IMR-90 (cell line): ENCODE results near the gene NOL9. TPM values are rescaled to one million over a fixed set of nuclear protein-coding genes. Genes with fewer than 3 reads are reported as not detected.

Experiments used
- ATAC-seq: fragments of 200-7000 bp; cut with Tn5 transposase; 2 replicates; pipeline ENCODE4 v1.9.1; 2020; ENCODE audit warnings: low read depth, mild to moderate bottlenecking, moderate library complexity
- BruUV-seq: library from RNA; stranded (reverse); fragments of 400-500 nt; replicated peaks from 2 replicates; lab custom pipeline; 2021; lab: Mats Ljungman, UMichigan
- CTCF ChIA-PET: fragments of 300-600 bp; formaldehyde crosslinking; extraction: SDS; loops from one replicate; lab custom pipeline; 2021; ENCODE audit warnings: antibody characterized with exemption; lab: Yijun Ruan, JAX
- POLR2A ChIA-PET: fragments of 300-600 bp; sonication (Branson Sonifier 250); formaldehyde crosslinking; loops from one replicate; lab custom pipeline; 2022; ENCODE audit warnings: antibody characterized with exemption; ENCODE audit not compliant: unreplicated experiment; lab: Charles Lee
- DNase-seq: peaks from one replicate; pipeline ENCODE4 v3.0.0; 2013
- H2AFZ ChIP-seq: replicated peaks from 2 replicates; pipeline ENCODE3; 2013; ENCODE audit warnings: low read length, mild to moderate bottlenecking; ENCODE audit not compliant: poor library complexity
- H2AK5ac ChIP-seq: 2 replicates; pipeline ENCODE4 v1.6.1; 2013; ENCODE audit warnings: low read depth, low read length, inconsistent platforms
- H2AK9ac ChIP-seq: replicated peaks from 2 replicates; pipeline ENCODE3; 2013; ENCODE audit warnings: mild to moderate bottlenecking, low read depth, low read length, moderate library complexity; ENCODE audit not compliant: poor library complexity
- H2BK120ac ChIP-seq: 2 replicates; pipeline ENCODE4 v1.6.1; 2013; ENCODE audit warnings: low read depth, low read length, inconsistent platforms
- H2BK15ac ChIP-seq: 3 replicates; pipeline ENCODE4 v1.6.1; 2013; ENCODE audit warnings: low read depth, low read length, inconsistent platforms
- H2BK20ac ChIP-seq: 2 replicates; pipeline ENCODE4 v1.6.1; 2013; ENCODE audit warnings: low read depth, mild to moderate bottlenecking, inconsistent platforms, low read length, moderate library complexity
- H2BK5ac ChIP-seq: 2 replicates; pipeline ENCODE4 v1.6.1; 2013; ENCODE audit warnings: mild to moderate bottlenecking, low read depth, low read length, inconsistent platforms; ENCODE audit not compliant: poor library complexity, severe bottlenecking
- H3K14ac ChIP-seq: replicated peaks from 2 replicates; pipeline ENCODE4 v1.6.1; 2013; ENCODE audit warnings: low read depth, low read length, inconsistent platforms
- H3K18ac ChIP-seq: 2 replicates; pipeline ENCODE4 v1.6.1; 2013; ENCODE audit warnings: low read depth, low read length, control low read depth
- H3K23ac ChIP-seq: 2 replicates; pipeline ENCODE4 v1.6.1; 2013; ENCODE audit warnings: low read depth, low read length, inconsistent platforms
- H3K27ac ChIP-seq: 2 replicates; pipeline ENCODE4 v1.5.1; 2013; ENCODE audit warnings: mild to moderate bottlenecking, control low read depth, low read length; ENCODE audit not compliant: insufficient read depth
- H3K27me3 ChIP-seq: 2 replicates; pipeline ENCODE4 v1.6.1; 2013; ENCODE audit warnings: low read length; ENCODE audit not compliant: control insufficient read depth, insufficient read depth
- H3K36me3 ChIP-seq: 2 replicates; pipeline ENCODE4 v1.6.1; 2013; ENCODE audit warnings: low read length, mixed read lengths; ENCODE audit not compliant: control insufficient read depth, insufficient read depth
- H3K4ac ChIP-seq: 2 replicates; pipeline ENCODE4 v1.6.1; 2013; ENCODE audit warnings: low read depth, low read length, inconsistent platforms
- H3K4me1 ChIP-seq: 2 replicates; pipeline ENCODE4 v1.6.1; 2013; ENCODE audit warnings: low read length, mixed read lengths; ENCODE audit not compliant: control insufficient read depth, insufficient read depth
- H3K4me2 ChIP-seq: 2 replicates; pipeline ENCODE4 v1.6.1; 2013; ENCODE audit warnings: low read depth, mild to moderate bottlenecking, control low read depth, low read length, moderate library complexity
- H3K4me3 ChIP-seq: 2 replicates; pipeline ENCODE4 v1.5.1; 2013; ENCODE audit warnings: low read depth, mild to moderate bottlenecking, control low read depth, low read length, moderate library complexity; ENCODE audit not compliant: insufficient read depth
- H3K56ac ChIP-seq: 2 replicates; pipeline ENCODE4 v1.6.1; 2013; ENCODE audit warnings: low read length, inconsistent platforms; ENCODE audit not compliant: insufficient read depth; ENCODE audit errors: extremely low read depth
- H3K79me1 ChIP-seq, 2 experiments: 2 replicates each; pipeline ENCODE4 v1.6.1; 2013; ENCODE audit warnings: low read length in 2 of 2, inconsistent platforms in 1 of 2, low read depth in 1 of 2
- H3K9ac ChIP-seq: 2 replicates; pipeline ENCODE4 v1.6.1; 2013; ENCODE audit warnings: low read depth, low read length, control low read depth
- H3K9me1 ChIP-seq: 2 replicates; pipeline ENCODE4 v1.6.1; 2013; ENCODE audit warnings: low read length, inconsistent platforms; ENCODE audit not compliant: insufficient read depth
- H3K9me3 ChIP-seq: 2 replicates; pipeline ENCODE4 v1.6.1; 2013; ENCODE audit warnings: low read length; ENCODE audit not compliant: control insufficient read depth, insufficient read depth
- H4K20me1 ChIP-seq: 2 replicates; pipeline ENCODE4 v1.6.1; 2013; ENCODE audit warnings: low read length, inconsistent platforms; ENCODE audit not compliant: insufficient read depth
- H4K5ac ChIP-seq: 2 replicates; pipeline ENCODE4 v1.6.1; 2013; ENCODE audit warnings: mild to moderate bottlenecking, low read depth, low read length, control low read depth
- H4K8ac ChIP-seq, 2 experiments: 2 replicates each; pipeline ENCODE4 v1.6.1; 2013; ENCODE audit warnings: low read depth in 2 of 2, low read length in 2 of 2, control low read depth in 1 of 2, inconsistent platforms in 1 of 2
- H4K91ac ChIP-seq: 2 replicates; pipeline ENCODE4 v1.6.1; 2013; ENCODE audit warnings: low read depth, low read length, inconsistent platforms; ENCODE audit not compliant: insufficient read depth
- BHLHE40 ChIP-seq: fragments of 150-350 bp; IDR thresholded peaks from 2 replicates; pipeline ENCODE4 v1.6.1; 2016; ENCODE audit warnings: mild to moderate bottlenecking, low read depth, low read length
- CEBPB ChIP-seq: IDR thresholded peaks from 2 replicates; pipeline ENCODE4 v1.6.1; 2012; ENCODE audit warnings: low read depth, low read length, improper control_type of control experiment
- FOS ChIP-seq: fragments of 150-350 bp; IDR thresholded peaks from 2 replicates; pipeline ENCODE4 v1.6.1; 2016; ENCODE audit warnings: low read depth, low read length
- MAZ ChIP-seq: IDR thresholded peaks from 2 replicates; pipeline ENCODE4 v1.6.1; 2012; ENCODE audit warnings: low read depth, mild to moderate bottlenecking, low read length, improper control_type of control experiment, moderate library complexity, borderline replicate concordance
- MXI1 ChIP-seq: IDR thresholded peaks from 2 replicates; pipeline ENCODE4 v1.6.1; 2012; ENCODE audit warnings: low read depth, mild to moderate bottlenecking, low read length, moderate library complexity, borderline replicate concordance
- RAD21 ChIP-seq: IDR thresholded peaks from 2 replicates; pipeline ENCODE4 v1.6.1; 2012; ENCODE audit warnings: low read length, improper control_type of control experiment
- RFX5 ChIP-seq: IDR thresholded peaks from 2 replicates; pipeline ENCODE4 v1.8.0; 2012; ENCODE audit warnings: low read depth, mild to moderate bottlenecking, low read length, moderate library complexity
- SMC3 ChIP-seq: fragments of 150-350 bp; IDR thresholded peaks from 2 replicates; pipeline ENCODE4 v1.6.1; 2016; ENCODE audit warnings: low read depth, mild to moderate bottlenecking, antibody characterized with exemption, low read length, moderate library complexity
- WGBS, 2 experiments: methylation state at CpG; one replicate each; pipeline versions ENCODE4 v1.1.5 to v1.1.7; 2013; ENCODE audit warnings: missing lambda C conversion rate in 2 of 2; ENCODE audit not compliant: insufficient read length in 1 of 2; ENCODE audit errors: extremely low coverage in 2 of 2; 5-methylcytosine and 5-hydroxymethylcytosine counted together
- dilution Hi-C: fragments of 300-500 bp; cut with HindIII; formaldehyde crosslinking; loops from one replicate; pipeline ENCODE4 v1.14.3; 2018; ENCODE audit warnings: low sequenced_read_pairs; ENCODE audit not compliant: unreplicated experiment
- in situ Hi-C: fragments of 300-500 bp; cut with MboI; formaldehyde crosslinking; loops from 3 replicates; pipeline ENCODE4 v1.14.3; 2019; ENCODE audit warnings: low sequenced_read_pairs, inconsistent platforms, mixed read lengths
- intact Hi-C: fragments of 100-400 bp; cut with micrococcal nuclease; formaldehyde crosslinking; loops from 2 replicates; pipeline ENCODE4 v1.10.0; 2022
- polyA plus RNA-seq, 3 experiments: library from polyadenylated mRNA; depleted of rRNA; stranded (reverse); fragments of >200 nt; gene quantifications; 2 replicates each; pipeline ENCODE4 v1.2.3, GENCODE V29; 2012; ENCODE audit warnings: low replicate concordance in 1 of 3
- total RNA-seq: library from RNA; depleted of rRNA; stranded (reverse); fragments of >200 nt; gene quantifications from 2 replicates; pipeline ENCODE4 v1.2.3, GENCODE V29; 2012
- TF ChIP-seq, protein P1 (sequence below): fragments of 150-350 bp; IDR thresholded peaks from 2 replicates; pipeline ENCODE4 v1.6.1; 2016; ENCODE audit warnings: low read depth, mild to moderate bottlenecking, low read length, moderate library complexity, borderline replicate concordance
- TF ChIP-seq, protein P2 (sequence below): conservative IDR thresholded peaks from 2 replicates; pipeline ENCODE4 v1.5.1; 2012; ENCODE audit warnings: mild to moderate bottlenecking, low read depth, low read length, improper control_type of control experiment

Gene NOL9
- total and polyA plus RNA-seq, 2 of the 4 experiments (the other 2 are of a cell fraction) = 13.0 to 19.2 TPM

DNA sequence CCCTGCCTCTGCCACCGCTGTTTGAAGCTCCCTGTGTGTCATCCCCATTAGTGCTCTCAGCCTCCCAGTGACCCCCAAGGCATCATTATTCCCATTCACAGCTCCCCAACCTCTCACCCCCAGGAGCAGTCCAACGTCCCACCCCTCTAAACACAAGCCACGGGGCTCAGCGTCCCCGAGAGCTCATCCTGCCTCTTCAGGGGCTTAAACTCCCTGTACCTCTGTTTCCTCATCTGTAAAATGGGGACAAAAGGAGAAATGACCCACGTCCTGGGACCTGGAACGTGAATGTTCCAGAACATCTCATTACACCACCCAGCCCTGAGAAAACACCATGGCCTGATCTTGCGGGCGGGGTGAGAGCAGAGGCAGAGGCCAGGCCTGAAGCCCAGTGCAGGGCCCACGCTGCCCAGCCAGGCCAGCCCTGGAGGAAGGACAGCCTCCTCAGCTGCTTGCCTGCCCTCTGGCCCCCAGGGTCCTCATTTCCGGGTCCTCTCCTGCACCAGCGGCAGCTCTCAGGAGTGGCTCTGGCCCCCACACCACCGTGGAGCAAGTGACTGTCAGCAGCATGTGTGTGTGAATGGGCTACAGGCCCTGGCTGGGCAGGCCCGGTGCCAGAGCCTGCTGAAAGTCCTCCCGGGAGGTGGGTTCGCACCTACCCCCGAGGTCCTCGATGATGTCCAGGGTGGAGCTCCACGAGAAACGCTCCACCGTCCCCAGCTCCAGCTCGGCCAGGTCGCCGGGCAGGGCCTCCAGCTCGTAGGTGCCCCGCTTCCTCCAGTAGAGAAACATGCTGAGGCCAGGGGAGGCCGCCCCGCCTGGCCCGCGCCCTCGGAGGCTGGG lies 48.7 kb downstream of the NOL9 start (continued):
- no peak for TF ChIP-seq SMC3

DNA sequence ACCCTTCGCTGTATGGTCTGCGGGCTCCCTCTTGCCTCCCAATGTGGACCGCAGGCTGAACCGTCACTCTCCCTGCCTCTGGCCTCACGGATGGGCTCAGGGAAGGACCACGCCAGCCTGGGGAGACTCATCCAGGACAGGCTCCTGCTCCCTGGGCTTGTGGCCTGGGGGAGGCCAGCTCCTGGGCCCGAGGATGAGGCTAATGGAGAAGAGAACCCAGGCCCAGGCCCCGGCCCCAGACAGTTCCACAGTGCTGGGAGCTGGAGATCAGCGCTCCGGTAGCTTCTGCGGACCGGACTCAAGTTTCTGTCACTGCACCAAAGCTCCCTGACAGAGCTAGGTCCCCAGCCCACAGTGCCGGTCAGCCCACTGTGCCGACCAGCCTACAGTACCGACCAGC lies 49.4 kb downstream of the NOL9 start:
- H3K56ac ChIP-seq = no peak overlapping the region
- H3K4me1 ChIP-seq = no peaks in the 10 kb centered on the region; the same call in 1 of the 2 replicates
- H2BK5ac ChIP-seq = no peak overlapping the region
- no peak overlapping the region for H3K23ac ChIP-seq
- H3K9me1 ChIP-seq = no peaks in the 10 kb centered on the region
- DNase-seq (no peak), ATAC-seq (no peak)
- H3K27me3 ChIP-seq = peaks cover 11% of the 10 kb centered on the region
- in situ Hi-C loops (no loop called here), dilution Hi-C loops (no loop called here), intact Hi-C loops (no loop called here)
- no peaks in the 10 kb centered on the region for H3K36me3 ChIP-seq
- no peak overlapping the region for H3K4me3 ChIP-seq
- no peak for TF ChIP-seq RAD21
- TF ChIP-seq FOS = no peak
- TF ChIP-seq, protein P1, sequence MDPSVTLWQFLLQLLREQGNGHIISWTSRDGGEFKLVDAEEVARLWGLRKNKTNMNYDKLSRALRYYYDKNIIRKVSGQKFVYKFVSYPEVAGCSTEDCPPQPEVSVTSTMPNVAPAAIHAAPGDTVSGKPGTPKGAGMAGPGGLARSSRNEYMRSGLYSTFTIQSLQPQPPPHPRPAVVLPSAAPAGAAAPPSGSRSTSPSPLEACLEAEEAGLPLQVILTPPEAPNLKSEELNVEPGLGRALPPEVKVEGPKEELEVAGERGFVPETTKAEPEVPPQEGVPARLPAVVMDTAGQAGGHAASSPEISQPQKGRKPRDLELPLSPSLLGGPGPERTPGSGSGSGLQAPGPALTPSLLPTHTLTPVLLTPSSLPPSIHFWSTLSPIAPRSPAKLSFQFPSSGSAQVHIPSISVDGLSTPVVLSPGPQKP = no peak
- no peak for TF ChIP-seq MXI1
- no peak for TF ChIP-seq CEBPB
- no peak for TF ChIP-seq BHLHE40
- no peak for TF ChIP-seq MAZ
- TF ChIP-seq, protein P2, sequence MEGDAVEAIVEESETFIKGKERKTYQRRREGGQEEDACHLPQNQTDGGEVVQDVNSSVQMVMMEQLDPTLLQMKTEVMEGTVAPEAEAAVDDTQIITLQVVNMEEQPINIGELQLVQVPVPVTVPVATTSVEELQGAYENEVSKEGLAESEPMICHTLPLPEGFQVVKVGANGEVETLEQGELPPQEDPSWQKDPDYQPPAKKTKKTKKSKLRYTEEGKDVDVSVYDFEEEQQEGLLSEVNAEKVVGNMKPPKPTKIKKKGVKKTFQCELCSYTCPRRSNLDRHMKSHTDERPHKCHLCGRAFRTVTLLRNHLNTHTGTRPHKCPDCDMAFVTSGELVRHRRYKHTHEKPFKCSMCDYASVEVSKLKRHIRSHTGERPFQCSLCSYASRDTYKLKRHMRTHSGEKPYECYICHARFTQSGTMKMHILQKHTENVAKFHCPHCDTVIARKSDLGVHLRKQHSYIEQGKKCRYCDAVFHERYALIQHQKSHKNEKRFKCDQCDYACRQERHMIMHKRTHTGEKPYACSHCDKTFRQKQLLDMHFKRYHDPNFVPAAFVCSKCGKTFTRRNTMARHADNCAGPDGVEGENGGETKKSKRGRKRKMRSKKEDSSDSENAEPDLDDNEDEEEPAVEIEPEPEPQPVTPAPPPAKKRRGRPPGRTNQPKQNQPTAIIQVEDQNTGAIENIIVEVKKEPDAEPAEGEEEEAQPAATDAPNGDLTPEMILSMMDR = no peak
- TF ChIP-seq RFX5 = no peak
- no peak overlapping the region for H4K8ac ChIP-seq
- no peak overlapping the region for H3K4me2 ChIP-seq
- no peaks in the 10 kb centered on the region for H3K9me3 ChIP-seq
- H3K4ac ChIP-seq = no peak overlapping the region
- CTCF ChIA-PET = no interaction called here
- no peak overlapping the region for H2AK9ac ChIP-seq
- no peak overlapping the region for H2AK5ac ChIP-seq
- H4K91ac ChIP-seq = no peak overlapping the region
- H4K20me1 ChIP-seq = no peaks in the 10 kb centered on the region
- no peaks in the 10 kb centered on the region for H3K79me1 ChIP-seq
- BruUV-seq = no TSS peak
- no peak overlapping the region for H4K5ac ChIP-seq
- H3K14ac ChIP-seq = no peak overlapping the region
- WGBS, 2 experiments = 92% methylated on average over 11 of the region's 15 CpGs; no CpG with 5 or more reads in 1 of the 2 experiments
- H3K9ac ChIP-seq = no peak overlapping the region
- H2BK15ac ChIP-seq = no peak overlapping the region
- POLR2A ChIA-PET = no interaction called here
- no peak overlapping the region for H3K27ac ChIP-seq
- no peak overlapping the region for H2AFZ ChIP-seq
- no peak overlapping the region for H2BK120ac ChIP-seq
- no peak overlapping the region for H3K18ac ChIP-seq
- H2BK20ac ChIP-seq = no peak overlapping the region
